GM18508 (cell line): ENCODE data around the gene MAP7.

Experiments used
- ATAC-seq: cut with Tn5 transposase; IDR thresholded peaks from one replicate; pipeline ENCODE4 v1.9.1; 2021; ENCODE audit warnings: moderate number of reproducible peaks; ENCODE audit not compliant: insufficient read depth, unreplicated experiment

MAP7 gene

GRCh38 chr6:136350914-136351313 lies 199.3 kb downstream of the MAP7 start:
- ATAC-seq, result no peak

DNA sequence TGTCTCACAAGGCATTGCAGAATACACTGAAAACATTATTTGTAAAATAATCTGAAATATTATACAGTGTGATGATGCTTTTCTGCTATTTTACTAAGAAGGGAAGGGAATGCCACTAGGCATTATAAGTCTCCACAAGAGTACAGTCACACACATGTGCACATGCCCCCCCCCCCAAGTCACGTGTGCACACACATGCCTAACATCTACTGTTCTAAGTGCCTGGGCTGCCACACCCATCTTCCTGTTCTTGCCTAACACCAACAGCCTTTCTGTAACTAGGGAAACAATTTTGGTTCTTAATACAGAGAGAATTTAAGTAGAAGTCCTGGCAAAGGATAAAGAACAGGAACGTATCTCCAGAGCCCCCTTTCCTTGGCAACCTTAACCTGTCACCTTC lies 202.4 kb downstream of the MAP7 start:
- ATAC-seq, result no peak

DNA sequence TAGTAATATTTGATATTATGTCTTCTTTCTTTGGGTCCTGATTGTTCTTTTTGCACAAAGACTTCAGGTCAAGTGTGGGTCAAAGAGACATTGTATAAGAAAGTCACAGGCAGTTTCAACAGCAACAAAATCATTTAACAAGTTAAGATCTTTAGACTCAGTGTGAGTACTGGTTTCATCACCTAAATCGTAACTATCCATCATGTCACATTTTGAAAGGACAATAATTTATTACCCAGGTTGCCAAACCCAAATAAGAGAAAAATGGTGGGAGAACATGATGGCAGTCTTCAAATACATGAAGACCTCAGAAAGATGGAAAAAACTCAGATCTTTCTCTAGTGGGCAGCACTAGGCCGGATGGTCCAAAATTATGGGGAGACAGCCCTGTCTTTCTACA lies 205.1 kb downstream of the MAP7 start:
- ATAC-seq, result no peak

DNA sequence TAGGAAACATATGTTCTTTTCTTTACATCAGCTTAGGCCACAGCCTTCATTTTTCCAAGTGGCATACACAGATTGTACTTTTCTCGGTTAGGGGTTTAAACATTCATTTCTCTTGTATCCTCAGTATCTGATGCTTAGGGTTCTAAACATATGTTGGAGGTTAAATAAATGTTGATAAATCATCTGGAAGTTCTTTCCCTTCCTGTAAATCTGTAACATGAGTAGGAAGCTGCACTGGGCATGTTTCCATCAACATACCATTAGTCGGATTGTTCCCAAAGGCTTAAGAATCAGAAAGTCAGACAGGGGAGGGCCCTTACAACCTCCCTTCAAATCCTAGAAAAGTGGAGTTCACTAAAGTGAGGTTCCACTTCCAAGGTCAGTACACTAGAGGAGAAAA lies 205.8 kb downstream of the MAP7 start:
- no peak for ATAC-seq

GRCh38 chr6:136343700-136344099 lies 206.5 kb downstream of the MAP7 start:
- no peak for ATAC-seq

DNA sequence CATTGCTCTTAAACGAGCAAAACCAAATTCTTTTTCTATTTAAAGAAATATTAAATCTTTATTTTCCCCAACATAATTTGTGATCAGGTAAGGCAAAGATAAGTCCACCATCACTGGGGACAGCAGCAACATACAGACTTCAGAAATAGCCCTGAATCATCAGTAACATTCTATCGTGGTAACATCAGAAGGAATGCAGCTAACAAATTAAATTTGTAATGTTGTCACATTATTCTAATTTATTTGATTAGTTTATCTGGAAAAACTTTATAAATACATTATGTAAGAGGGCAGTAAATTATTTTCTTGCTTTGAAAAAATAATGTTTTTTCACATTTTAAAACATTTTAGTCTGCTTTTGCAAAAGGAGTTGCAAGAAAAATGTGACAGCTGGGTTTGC lies 206.9 kb downstream of the MAP7 start:
- ATAC-seq, result no peak

DNA sequence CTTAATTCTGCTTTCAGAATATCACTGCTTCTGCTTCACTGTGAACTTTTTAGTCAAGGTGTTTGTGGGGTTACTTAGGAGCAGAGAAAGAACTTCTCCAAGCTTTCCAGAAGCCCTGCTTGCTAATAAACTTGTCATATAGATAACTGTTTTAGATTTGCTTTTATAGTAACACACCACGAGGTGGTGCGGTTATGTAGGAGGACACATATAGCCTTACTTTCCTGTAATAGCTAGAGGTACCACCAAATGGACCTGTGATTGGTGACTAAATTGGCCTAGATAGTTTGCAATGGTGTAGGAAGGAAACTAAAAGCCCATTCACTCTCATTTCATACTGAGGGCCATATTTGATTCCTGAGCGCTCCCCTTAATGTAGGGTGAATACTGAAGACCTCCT lies 208.3 kb downstream of the MAP7 start:
- ATAC-seq, result no peak

DNA sequence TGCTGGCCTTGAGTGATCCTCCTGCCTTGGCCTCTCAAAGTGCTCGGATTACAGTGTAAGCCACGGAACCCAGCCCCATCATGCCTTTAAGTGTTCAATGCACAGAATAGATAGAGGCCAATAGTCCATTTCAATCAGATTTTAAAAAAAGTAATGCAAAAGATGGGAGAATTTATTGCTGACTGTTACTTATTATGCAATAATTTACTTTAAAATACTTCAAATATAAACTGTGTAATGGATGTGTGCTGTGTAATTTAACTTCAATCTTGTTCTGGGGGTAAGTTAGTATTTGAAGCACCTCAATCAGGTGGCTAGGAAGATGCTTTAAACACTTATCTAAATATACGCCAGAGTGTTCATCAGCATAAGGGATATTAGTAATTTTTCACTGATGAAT lies 208.9 kb downstream of the MAP7 start:
- no peak for ATAC-seq

GRCh38 chr6:136338486-136338885 lies 211.7 kb downstream of the MAP7 start:
- no peak for ATAC-seq

- no peak for ATAC-seq
Measured at GRCh38 chr6:136337606-136338005, 212.6 kb downstream of the MAP7 start.

DNA sequence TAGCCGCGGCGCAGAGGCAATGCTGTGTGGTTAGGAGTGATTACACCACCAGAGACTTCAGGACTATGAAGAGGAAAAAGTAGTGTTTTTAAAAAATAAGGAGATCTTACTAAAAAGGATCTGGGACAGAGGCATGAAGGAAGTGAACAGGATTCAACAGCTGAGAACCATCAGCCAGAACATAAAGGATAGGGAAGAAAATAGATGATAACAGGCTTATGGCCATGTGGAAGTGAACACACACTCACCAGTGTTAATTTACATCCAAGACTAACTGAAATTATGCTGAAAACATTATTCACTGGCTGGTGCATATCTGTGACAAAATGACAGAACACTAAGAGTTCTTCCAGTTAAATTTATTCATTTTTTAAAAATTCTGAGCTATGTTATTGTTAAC lies 213.1 kb downstream of the MAP7 start:
- ATAC-seq, result no peak

GRCh38 chr6:136335736-136336363 lies 214.4 kb downstream of the MAP7 start:
- ATAC-seq, result no peak

GRCh38 chr6:136334853-136335252 lies 215.4 kb downstream of the MAP7 start:
- ATAC-seq, result no peak

GRCh38 chr6:136334465-136334846 lies 215.8 kb downstream of the MAP7 start:
- no peak for ATAC-seq

- ATAC-seq, result no peak
Measured at GRCh38 chr6:136333824-136334464, 216.3 kb downstream of the MAP7 start.

- no peak for ATAC-seq
Measured at GRCh38 chr6:136331461-136331860, 218.8 kb downstream of the MAP7 start.

DNA sequence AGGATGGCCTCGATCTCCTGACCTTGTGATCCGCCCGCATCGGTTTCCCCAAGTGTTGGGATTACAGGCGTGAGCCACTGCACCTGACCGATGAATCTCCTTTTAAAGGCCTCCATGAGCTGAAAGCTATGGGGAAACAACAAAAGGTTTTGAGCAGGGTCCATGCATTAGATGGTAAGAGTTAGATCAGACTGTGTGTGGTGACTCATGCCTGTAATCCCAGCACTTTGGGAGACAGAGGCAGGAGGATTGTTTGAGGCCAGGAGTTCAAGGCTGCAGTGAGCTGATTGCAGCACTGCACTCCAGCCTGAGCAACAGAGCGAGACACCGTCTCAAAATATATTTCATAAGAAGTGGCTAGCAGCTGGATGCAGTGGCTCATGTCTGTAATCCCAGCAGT lies 219.6 kb downstream of the MAP7 start:
- ATAC-seq, result no peak

- no peak for ATAC-seq
Measured at GRCh38 chr6:136326038-136326553, 224.1 kb downstream of the MAP7 start.

DNA sequence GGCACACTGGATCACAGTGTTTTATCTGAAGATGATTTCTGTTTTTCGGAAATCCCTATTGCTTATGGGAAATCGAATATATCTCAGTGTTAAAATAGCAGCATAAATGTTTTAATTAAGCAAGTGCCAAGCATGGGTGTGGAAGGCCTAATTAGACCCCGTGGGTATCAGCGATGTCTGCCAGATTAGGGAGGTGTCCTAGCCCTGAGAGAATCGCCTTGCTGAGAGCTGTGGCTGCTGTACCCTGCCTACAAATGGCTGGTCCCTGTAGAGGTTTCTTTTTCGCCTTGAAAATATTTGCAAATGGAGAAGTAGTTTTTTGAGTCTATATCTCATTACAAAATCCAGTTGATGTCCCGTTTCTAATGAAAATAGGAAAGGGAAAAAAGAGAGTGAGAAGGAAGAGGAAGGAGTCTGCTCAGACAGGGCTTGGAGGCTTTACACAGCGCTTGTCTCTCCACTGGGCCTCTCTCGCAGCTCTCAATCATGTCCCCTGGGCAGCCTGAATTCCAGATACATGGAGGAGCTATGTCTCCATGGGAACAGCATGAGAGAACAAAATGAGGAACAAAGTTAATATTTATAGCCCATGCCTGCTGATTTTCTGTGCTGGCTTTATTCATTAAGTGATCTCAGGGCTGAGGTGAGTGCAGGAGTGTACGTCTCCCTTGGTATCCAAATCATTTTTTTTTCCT lies 225.4 kb downstream of the MAP7 start:
- ATAC-seq, result no peak

DNA sequence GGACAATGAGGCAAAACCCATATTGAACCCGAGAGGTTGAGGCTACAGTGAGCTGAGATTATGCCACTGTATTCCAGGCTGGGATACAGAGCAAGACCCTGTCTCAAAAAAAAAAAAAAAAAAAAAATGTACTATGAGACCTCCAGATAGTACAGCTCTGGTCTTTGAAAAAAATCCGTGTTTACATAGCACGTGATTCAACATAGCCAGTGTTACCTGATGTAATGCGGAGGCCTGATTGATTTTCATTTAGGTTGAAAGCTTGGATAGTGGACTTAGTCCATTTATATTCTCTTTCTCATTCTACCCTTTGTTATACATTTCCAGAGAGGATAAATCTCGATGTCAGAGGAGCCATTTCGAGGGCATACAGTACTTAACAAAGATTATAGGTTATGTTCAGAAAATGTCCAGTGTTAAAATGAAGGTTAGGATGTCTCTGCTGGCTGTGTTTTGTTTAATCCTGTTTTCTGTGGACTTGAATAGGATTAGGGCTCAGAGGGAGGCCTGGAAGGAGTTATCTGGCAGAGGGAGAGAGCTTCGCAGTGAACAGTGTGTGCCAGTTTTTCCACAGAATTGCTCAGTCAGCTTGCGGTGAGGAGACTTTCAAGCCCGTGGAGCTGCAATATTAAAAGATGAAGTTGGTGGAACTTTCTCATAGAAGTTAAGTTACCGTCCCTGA lies 226.7 kb downstream of the MAP7 start:
- ATAC-seq, result no peak

DNA sequence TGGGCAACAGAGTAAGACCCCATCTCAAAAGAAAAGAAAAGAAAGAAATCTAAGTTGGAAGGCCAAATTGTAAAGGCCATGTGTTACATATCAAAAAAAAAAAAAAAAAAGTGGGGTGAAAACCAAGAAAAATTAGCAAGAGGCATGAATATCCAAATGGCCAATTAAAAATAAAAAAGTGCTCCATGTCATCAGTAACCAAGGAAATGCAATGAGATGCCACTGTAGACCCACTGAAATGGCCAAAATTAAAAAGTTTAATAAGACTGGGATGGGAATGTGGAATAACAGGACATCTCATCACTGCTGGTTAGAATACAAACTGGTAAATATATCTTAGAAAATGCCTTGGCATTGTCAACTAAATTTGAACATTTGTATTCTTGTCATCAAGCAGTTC lies 230.5 kb downstream of the MAP7 start:
- no peak for ATAC-seq
